GM18907 (cell line): Measurements from ENCODE around the gene SPOUT1.

Experiments used
- ATAC-seq: cut with Tn5 transposase; IDR thresholded peaks from one replicate; pipeline ENCODE4 v1.9.1; 2021; ENCODE audit warnings: mild to moderate bottlenecking, moderate library complexity; ENCODE audit not compliant: unreplicated experiment

The SPOUT1 gene

DNA sequence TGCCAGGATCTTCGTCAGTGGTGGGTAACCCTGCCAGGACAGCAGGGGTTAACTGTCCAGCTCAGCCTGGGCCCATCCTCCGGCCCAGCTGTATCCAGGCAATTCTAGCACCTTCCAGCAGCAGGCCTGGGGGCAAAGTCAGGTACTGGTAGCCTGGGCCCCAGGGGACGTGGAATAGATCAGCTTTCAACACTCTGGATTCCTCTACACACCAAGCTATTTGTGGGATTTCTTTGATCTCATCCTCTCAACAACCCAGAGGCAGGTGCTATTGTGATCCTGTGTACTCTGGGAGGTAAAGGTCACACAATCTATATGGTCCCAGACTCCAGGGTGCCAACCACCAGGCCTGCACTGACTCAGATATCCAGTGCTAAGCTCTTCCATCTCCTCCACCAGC, 8.7 kb upstream of the SPOUT1 start:
- no peak for ATAC-seq

DNA sequence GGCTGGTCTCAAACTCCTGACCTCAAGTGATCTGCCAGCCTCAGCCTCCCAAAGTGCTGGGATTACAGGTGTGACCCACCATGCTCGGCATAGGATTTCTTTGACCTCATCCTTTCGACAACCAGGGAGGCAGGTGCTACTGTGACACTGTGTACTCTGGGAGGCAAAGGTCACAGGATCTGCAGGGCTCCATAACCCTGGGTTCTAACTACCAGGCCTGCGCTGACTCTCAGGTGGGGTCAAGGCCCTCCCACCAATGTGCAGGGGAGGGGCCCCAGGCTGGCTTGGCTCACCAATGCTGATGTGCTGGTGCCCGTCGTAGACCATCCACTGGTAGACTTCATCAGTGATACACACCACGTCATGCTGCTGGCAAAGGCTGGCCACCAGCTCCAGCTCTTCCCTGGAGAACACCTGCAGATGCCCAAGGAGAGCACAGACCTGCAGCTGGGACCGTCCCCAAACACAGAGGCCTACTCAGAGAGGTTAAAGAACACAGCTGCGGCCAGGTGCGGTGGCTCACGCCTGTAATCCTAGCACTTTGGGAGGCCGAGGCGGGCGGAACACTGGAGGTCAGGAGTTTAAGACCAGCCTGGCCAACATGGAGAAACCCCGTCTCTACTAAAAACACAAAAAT, 7.0 kb upstream of the SPOUT1 start:
- no peak for ATAC-seq

DNA sequence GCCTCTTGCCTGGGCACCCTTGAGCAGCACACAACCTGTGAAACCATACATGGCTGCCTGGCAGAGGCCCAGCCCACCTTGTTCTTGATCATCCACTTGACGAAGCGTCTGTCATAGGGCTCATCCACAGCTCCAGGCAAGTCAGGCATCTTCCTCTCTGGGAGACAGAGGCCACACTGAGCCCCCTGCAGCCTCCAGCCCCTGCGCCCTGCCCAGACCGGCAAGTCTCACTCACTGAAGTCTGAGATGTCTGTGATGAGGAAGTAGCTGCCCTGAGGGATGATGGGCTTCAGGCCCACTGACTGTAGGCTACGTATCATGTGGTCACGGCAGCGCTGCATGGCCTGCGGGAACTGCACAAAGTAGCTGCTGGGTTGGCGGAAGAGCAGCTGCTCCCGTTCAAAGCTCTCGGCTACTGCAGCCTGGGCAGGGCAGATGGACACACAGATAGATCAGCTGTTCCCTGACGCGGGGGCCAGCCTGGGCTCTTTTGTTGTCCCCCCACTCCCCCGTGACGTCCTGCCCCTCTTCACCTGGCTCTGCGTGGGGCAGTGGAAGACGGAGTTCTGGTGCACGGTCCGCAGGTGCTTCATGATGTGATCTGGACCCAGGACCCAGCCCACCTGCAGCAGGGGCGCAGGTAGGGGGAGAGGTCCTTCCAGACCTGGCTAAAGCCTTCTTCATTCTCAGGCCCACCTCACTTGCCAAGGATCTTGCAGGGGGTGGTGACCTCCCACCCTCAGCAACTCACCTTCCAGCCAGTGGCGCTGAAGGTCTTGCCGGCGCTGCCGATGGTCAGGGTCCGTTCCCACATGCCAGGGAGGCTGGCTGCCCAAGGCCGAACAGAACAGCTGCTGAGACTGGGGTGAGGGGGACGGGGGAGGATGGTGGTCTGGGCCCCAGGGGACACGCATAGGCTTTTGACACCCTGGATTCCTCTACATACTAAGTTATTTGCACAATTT, 5.9 kb upstream of the SPOUT1 start:
- ATAC-seq: no peak

DNA sequence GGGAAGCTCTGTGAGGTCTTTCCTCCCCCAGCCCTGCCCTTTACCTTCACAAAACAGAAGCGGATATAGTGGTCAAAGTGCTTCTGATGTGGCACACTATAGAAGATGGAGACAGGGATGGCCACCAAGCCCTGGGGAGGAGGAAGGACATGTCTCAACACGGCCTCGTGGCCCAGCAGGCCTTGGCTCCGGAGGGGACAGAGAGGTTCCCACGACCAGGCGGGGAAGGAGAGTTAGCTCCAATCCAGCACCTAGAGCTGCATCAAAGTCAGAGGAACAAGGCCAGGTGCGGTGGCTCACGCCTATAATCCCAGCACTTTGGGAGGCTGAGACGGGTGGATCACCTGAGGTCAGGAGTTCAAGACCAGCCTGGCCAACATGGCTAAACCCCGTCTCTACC, 4.1 kb upstream of the SPOUT1 start:
- no peak for ATAC-seq

DNA sequence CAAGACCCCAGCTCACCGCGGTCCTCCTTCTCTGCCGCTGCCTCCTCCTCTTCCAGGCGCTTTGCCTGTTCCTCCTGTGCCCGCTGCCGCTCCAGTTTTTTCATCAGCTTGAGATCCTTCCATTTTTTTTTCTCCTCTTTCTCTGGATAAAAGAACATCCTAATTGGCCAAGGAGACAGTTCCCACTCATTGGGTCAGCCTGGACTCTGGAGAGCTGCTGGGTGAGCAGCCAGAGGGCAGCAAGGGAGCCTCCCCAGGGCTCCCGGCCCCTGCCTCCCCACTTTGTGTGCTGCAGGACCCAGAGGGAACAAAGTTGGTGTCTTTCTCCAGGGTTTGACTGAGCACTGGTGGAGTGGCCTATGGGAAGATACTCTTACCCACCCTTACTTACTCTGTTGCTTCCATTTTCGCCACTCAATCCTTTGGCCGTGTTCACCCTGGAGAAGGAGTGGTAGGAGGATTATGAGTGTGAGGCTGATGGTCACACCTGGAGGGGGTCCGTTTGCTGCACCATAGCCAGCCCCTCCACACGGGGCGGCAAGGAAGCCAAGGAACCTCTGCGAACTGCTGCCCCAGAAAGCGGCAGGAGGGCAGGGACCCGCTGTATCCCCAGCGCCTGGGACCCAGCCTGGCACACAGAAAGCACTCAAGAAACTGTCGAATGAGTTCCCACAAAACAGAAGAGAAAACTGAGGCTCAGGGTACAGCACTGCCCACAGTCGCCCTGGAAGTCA, 708 bp downstream of the SPOUT1 start:
- no peak for ATAC-seq

DNA sequence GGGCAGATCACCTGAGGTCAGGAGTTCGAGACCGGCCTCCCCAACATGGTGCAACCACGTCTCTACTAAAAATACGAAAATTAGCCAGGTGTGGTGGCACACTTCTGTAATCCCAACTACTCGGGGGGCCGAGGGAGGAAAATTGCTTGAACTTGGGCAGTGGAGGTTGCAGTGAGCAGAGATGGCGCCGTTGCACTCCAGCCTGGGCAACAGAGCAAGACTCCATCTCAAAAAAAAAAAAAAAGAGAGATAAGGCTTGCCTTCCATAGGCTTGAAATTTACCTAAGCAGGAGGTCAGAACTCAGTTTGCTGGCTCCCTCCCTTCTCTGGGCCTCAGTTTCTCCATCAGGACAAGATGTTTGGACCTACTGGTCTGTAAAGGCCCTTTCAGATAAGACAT, 1.3 kb downstream of the SPOUT1 start:
- ATAC-seq: no peak

DNA sequence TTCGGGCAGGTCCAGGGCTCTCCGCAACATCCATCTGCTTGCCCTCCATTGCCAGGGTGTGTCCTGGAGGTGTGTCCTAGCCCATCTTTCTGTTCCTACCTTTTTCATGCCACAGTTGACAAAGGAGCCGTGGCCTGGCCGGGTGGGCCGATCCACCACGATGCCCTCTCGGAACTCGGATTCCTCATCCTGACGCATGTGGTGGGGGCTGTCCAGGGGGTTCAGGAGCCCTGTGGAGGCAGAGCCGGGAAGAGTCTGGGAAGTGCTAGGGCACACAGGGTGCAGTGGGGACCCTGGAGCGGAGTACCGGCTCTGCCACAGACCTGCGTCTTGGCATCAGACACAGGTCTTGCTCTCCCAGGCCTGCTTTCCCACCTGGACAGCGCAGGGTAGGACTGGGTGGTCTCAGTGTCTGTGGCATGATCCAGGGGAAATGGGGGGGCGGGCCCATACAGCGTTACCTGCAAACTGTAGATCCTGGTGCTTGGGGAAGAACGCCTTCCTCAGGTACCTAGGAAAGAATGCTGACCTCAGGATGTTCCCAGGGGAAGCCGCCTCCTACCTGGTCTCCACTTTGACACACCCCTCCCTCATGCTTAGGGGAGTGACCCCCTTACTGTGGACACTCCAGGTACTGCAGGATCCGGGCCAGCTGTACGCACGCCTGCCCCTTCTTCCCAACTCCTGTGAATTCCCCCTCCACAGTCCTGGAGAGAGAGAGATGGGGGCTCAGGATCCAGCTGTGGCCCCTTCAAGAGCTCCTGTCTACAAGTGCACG, 3.5 kb downstream of the SPOUT1 start:
- ATAC-seq: no peak

- ATAC-seq: no peak
Observed at GRCh38 chr9:128824911-128825310, 4.7 kb downstream of the SPOUT1 start.

- ATAC-seq: no peak
Observed at GRCh38 chr9:128823903-128824406, 5.6 kb downstream of the SPOUT1 start.

GRCh38 chr9:128823362-128823902, 6.2 kb downstream of the SPOUT1 start:
- ATAC-seq: no peak

- ATAC-seq: no peak
Observed at GRCh38 chr9:128822407-128823042, 7.1 kb downstream of the SPOUT1 start.

DNA sequence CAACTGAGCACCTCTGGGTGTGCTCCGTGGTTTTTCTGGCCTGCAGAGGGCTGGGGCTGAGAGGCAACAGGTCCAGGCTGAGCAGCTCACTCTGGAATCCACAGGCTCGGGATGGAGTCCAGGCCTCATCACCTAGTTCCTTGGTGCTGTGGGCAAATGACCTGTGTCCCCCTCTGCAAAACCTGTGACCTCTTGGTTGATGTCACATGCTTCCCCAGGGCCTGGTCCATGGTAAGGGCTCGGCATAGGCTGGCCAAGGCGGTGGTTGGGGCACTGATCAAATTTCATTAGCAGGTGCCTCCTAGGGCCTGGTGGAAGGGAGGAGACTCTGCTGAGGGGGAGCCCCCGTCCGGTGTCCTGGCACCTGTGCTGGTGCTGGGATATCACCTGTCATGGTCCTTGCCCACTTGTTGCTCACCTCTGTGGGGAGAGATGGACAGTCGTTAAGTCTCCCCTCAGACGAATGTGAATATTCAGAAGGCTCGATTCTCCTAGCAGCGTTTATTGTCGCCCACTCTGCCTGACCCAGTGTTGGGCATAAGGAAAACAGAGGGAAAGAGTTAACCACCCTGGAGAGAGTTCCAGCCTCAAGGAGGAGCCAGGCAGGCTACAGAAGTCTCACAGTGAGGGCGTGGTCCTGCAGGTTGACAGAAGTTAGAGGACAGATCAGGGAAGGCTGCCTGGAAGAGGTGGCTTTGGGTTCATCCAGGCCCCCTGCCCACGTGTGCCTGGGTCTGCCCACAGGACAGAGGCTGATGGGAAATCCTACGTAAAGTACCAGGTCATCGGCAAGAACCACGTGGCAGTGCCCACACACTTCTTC, 7.8 kb downstream of the SPOUT1 start:
- ATAC-seq: no peak

DNA sequence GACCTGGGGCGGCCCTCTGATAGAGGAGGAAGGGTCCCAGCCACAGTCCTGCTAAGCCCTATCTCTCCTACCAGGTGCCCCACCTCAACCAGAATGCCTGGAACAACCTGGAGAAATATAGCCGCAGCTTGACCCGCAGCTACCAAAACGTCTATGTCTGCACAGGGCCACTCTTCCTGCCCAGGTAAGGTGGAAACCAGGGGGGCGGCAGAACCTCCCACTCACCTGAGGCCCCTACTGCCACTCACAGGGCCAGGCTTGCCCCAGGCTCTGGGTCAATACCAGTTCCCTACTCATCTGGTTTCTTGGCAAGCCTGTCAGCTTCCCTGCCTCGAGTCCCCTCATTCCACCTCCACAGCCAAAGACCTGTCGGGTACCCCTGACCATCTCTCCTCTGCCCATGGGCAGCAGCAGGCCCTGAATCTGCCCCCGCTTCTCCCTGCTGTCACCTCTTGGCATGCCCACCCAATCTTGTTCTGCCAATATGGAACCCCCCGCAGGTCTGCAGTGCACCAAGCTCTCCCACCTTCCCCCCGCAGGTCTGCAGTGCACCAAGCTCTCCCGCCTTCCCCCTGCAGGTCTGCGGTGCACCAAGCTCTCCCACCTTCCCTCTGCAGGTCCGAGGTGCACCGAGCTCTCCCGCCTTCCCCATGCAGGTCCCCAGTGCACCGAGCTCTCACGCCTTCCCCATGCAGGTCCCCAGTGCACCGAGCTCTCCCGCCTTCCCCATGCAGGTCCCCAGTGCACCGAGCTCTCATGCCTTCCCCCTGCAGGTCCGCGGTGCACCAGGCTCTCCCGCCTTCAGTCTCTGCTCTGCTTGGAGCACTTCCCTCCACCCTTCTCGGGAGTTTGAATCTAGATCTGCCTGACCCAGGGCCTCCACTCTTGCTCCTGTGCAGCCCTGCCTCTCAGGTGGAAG, 8.7 kb downstream of the SPOUT1 start:
- no peak for ATAC-seq

DNA sequence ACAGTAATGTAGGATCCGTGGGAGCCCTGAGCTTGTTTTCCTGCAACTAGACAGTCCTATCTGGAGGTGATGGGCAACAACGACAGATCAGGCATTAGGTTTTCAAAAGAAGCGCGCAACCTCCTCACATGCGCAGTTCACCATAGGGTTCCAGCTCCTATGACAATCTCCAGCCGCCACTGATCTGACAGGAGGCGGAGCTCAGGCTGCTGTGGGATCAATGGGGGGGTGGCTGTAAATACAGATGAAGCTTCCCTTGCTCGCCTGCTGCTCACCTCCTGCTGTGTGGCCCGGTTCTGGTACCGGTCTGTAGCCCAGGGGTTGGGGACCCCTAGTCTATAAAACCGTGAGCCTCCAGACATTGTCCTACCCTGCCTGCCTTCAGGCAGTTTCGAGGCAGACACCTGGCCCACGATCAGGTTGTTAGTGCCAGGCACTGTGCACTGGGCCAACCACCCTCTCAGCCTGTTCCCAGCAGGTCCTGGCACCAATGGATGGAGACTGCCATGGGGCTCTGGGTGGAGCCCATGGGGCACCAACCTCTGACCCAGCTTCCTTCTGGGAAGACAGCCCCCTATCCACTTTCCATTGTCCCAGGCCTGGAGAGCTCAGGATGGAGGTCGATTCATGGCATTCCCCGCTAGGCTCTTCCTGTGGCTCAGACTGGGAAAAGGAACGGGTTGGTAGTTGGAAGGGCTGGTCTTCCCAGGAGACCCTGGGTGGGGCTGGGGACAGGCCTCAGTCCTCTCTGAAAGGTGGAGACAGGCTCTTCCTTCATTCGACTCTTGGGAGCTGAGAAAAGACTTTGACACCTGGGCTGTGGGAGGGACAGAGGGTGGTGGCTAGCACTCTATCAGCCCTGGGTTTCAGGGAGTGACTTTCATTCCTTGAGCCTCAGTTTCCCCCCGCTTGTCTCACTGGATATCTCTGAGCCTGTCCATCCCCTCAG, 9.6 kb downstream of the SPOUT1 start:
- no peak for ATAC-seq

GRCh38 chr9:128818839-128819715, 10.5 kb downstream of the SPOUT1 start:
- ATAC-seq: peak; percentile 27
